ENCODE measurements around the gene BTNL2.

The BTNL2 gene

GRCh38 chr6:32413427-32414047 lies 6.6 kb upstream of the BTNL2 start:
- DNase-seq: peak; percentile 70

GRCh38 chr6:32411566-32412327 lies 4.8 kb upstream of the BTNL2 start:
- DNase-seq: no peak

GRCh38 chr6:32410906-32411305 lies 3.9 kb upstream of the BTNL2 start:
- no peak for DNase-seq

- no peak for DNase-seq
Observed at GRCh38 chr6:32406197-32406596, 784 bp downstream of the BTNL2 start.

- no peak for DNase-seq
Observed at GRCh38 chr6:32405656-32406055, 1.3 kb downstream of the BTNL2 start.

GRCh38 chr6:32402812-32403211 lies 4.2 kb downstream of the BTNL2 start:
- no peak for DNase-seq

- DNase-seq: no peak
Observed at GRCh38 chr6:32401284-32401963, 5.6 kb downstream of the BTNL2 start.

- no peak for DNase-seq
Observed at GRCh38 chr6:32397252-32397920, 9.6 kb downstream of the BTNL2 start.

GRCh38 chr6:32396028-32396427 lies 11.0 kb downstream of the BTNL2 start:
- DNase-seq: no peak

GRCh38 chr6:32393665-32394420 lies 13.1 kb downstream of the BTNL2 start:
- no peak for DNase-seq

GRCh38 chr6:32391505-32391904 lies 15.5 kb downstream of the BTNL2 start:
- DNase-seq: no peak

- no peak for DNase-seq
Observed at GRCh38 chr6:32387589-32388340, 19.2 kb downstream of the BTNL2 start.

- no peak for DNase-seq
Observed at GRCh38 chr6:32386040-32386439, 20.9 kb downstream of the BTNL2 start.

- no peak for DNase-seq
Observed at GRCh38 chr6:32382757-32383420, 24.1 kb downstream of the BTNL2 start.

GRCh38 chr6:32379545-32379944 lies 27.4 kb downstream of the BTNL2 start:
- DNase-seq: no peak

- no peak for DNase-seq
Observed at GRCh38 chr6:32375739-32376529, 31.0 kb downstream of the BTNL2 start.

GRCh38 chr6:32371803-32372202 lies 35.2 kb downstream of the BTNL2 start, which contains the start of gene TSBP1:
TSBP1 (minus strand) TSS chr6:32371903; CDS start chr6:32371706, 197 bp downstream.
- DNase-seq: no peak

GRCh38 chr6:32371229-32371628 lies 35.8 kb downstream of the BTNL2 start:
- no peak for DNase-seq

GRCh38 chr6:32370505-32370904 lies 36.5 kb downstream of the BTNL2 start:
- no peak for DNase-seq

GRCh38 chr6:32369660-32370059 lies 37.3 kb downstream of the BTNL2 start:
- DNase-seq: no peak
